GM23248 (cell line): ENCODE results near the gene FLVCR1. TPM values are rescaled to one million over a fixed set of nuclear protein-coding genes. Genes with fewer than 3 reads are reported as not detected.

Experiments used
- DNase-seq: peaks from one replicate; pipeline ENCODE4 v3.0.0-alpha.2; 2015
- H2AFZ ChIP-seq: fragments of 200-600 bp; sonication (generic); 2 replicates; pipeline ENCODE4 v1.6.1; 2016; ENCODE audit warnings: antibody characterized with exemption
- H3F3A ChIP-seq: fragments of 200-600 bp; sonication (generic); 2 replicates; pipeline ENCODE4 v1.6.1; 2016; ENCODE audit warnings: mild to moderate bottlenecking, antibody characterized with exemption, mixed run types; ENCODE audit not compliant: insufficient read depth
- H3K27ac ChIP-seq: fragments of 200-600 bp; sonication (generic); 2 replicates; pipeline ENCODE4 v1.5.1; 2016; ENCODE audit warnings: mild to moderate bottlenecking
- H3K27me3 ChIP-seq: fragments of 200-600 bp; sonication (generic); replicated peaks from 2 replicates; pipeline ENCODE4 v1.6.1; 2016; ENCODE audit warnings: mild to moderate bottlenecking; ENCODE audit not compliant: insufficient read depth
- H3K36me3 ChIP-seq: fragments of 200-600 bp; sonication (generic); 2 replicates; pipeline ENCODE4 v1.6.1; 2016; ENCODE audit warnings: low read depth, mild to moderate bottlenecking
- H3K4me1 ChIP-seq: fragments of 200-600 bp; sonication (generic); 2 replicates; pipeline ENCODE4 v1.6.1; 2016; ENCODE audit warnings: mild to moderate bottlenecking; ENCODE audit not compliant: insufficient read depth
- H3K4me2 ChIP-seq: fragments of 200-600 bp; sonication (generic); one replicate; pipeline ENCODE4 v1.6.1; 2016; ENCODE audit warnings: mild to moderate bottlenecking; ENCODE audit not compliant: unreplicated experiment
- H3K4me3 ChIP-seq: fragments of 200-600 bp; sonication (generic); 2 replicates; pipeline ENCODE4 v1.5.1; 2016; ENCODE audit warnings: mild to moderate bottlenecking
- H3K79me2 ChIP-seq: fragments of 200-600 bp; sonication (generic); 2 replicates; pipeline ENCODE4 v1.6.1; 2016; ENCODE audit warnings: mild to moderate bottlenecking; ENCODE audit not compliant: insufficient read depth
- H3K9ac ChIP-seq: fragments of 200-600 bp; sonication (generic); 2 replicates; pipeline ENCODE4 v1.6.1; 2016; ENCODE audit warnings: mild to moderate bottlenecking
- H3K9me2 ChIP-seq: fragments of 200-600 bp; sonication (generic); 2 replicates; pipeline ENCODE4 v1.6.1; 2016; ENCODE audit warnings: mixed run types, mild to moderate bottlenecking, moderate library complexity; ENCODE audit not compliant: insufficient read depth
- H3K9me3 ChIP-seq: fragments of 200-600 bp; sonication (generic); one replicate; pipeline ENCODE4 v1.6.1; 2017; ENCODE audit warnings: low read depth
- H4K20me1 ChIP-seq: fragments of 200-600 bp; sonication (generic); 2 replicates; pipeline ENCODE4 v1.6.0; 2016; ENCODE audit not compliant: insufficient read depth
- EZH2 ChIP-seq: fragments of 200-600 bp; sonication (generic); IDR thresholded peaks from 2 replicates; pipeline ENCODE4 v1.6.1; 2018; ENCODE audit warnings: antibody characterized with exemption, mild to moderate bottlenecking; ENCODE audit not compliant: insufficient read depth, poor library complexity, severe bottlenecking
- EZH2phosphoT487 ChIP-seq: fragments of 200-600 bp; sonication (generic); IDR thresholded peaks from 2 replicates; pipeline ENCODE4 v1.6.1; 2018; ENCODE audit warnings: antibody characterized with exemption, moderate library complexity, mild to moderate bottlenecking, low read depth; ENCODE audit not compliant: insufficient read depth
- WGBS, 2 experiments: methylation state at CpG; one replicate each; pipeline ENCODE4 v1.1.6; 2015 to 2017; ENCODE audit warnings: low lambda C conversion rate in 2 of 2, low coverage in 1 of 2; ENCODE audit errors: missing lambda C conversion rate in 2 of 2; 5-methylcytosine and 5-hydroxymethylcytosine counted together
- in situ Hi-C: fragments of 300-500 bp; cut with MboI; formaldehyde crosslinking; loops from 2 replicates; pipeline ENCODE4 v1.15.0; 2020
- polyA plus RNA-seq: library from polyadenylated mRNA; unstranded; fragments of >200 nt; fragmentation: Nextera tagmentation; extraction: Ambion mirVana; gene quantifications from 2 replicates; pipeline ENCODE4 v1.2.1, GENCODE V29; 2016
- total RNA-seq: library from RNA; depleted of rRNA; stranded (reverse); fragments of >200 nt; shearing (Covaris generic); gene quantifications from 2 replicates; pipeline ENCODE4 v1.2.3, GENCODE V29; 2014

FLVCR1 gene
- total and polyA plus RNA-seq, 2 experiments from 2014 or later, result 0.86 to 4.2 TPM

- no peak overlapping the region for H3K4me3 ChIP-seq
- TF ChIP-seq EZH2, result no peak
- no peak for TF ChIP-seq EZH2phosphoT487
- no peak overlapping the region for H3K9ac ChIP-seq
- H3F3A ChIP-seq, result no peaks in the 10 kb centered on the region
- H3K36me3 ChIP-seq, result no peaks in the 10 kb centered on the region
- in situ Hi-C loops, result no loop called here
- H3K79me2 ChIP-seq, result no peaks in the 10 kb centered on the region
- H3K27me3 ChIP-seq, result peaks cover 12% of the 10 kb centered on the region; the same call in 1 of the 2 replicates
- H2AFZ ChIP-seq, result no peak overlapping the region
- H4K20me1 ChIP-seq, result no peaks in the 10 kb centered on the region
- H3K4me2 ChIP-seq, result no peak overlapping the region
- no peaks in the 10 kb centered on the region for H3K9me3 ChIP-seq
- no peak overlapping the region for H3K27ac ChIP-seq
- H3K9me2 ChIP-seq, result no peaks in the 10 kb centered on the region
- no peaks in the 10 kb centered on the region for H3K4me1 ChIP-seq
- no peak for DNase-seq
- 41 to 44% methylated on average over 6 of the region's 6 CpGs for WGBS, 2 experiments
Measured at GRCh38 chr1:212942679-212943392, 84.8 kb downstream of the FLVCR1 start.

- Histone ChIP-seq H3K27ac (no peak overlapping the region), H3K9me3 (no peaks in the 10 kb centered on the region), H3K4me3 (no peak overlapping the region), H3K9me2 (no peaks in the 10 kb centered on the region), H3K79me2 (no peaks in the 10 kb centered on the region), H3K36me3 (no peaks in the 10 kb centered on the region), H3F3A (no peaks in the 10 kb centered on the region), H4K20me1 (no peaks in the 10 kb centered on the region), H3K9ac (no peak overlapping the region), H3K4me2 (no peak overlapping the region), H3K4me1 (no peaks in the 10 kb centered on the region), H2AFZ (no peak overlapping the region), H3K27me3 (peaks cover 12% of the 10 kb centered on the region; the same call in 1 of the 2 replicates)
- DNase-seq, result no peak
- TF ChIP-seq EZH2 (no peak), EZH2phosphoT487 (no peak)
- in situ Hi-C loops, result no loop called here
- WGBS, 2 experiments, result 40 to 41% methylated on average over 4 of the region's 4 CpGs
Measured at GRCh38 chr1:212943393-212943710, 85.3 kb downstream of the FLVCR1 start.

GRCh38 chr1:212944229-212944901 is 86.3 kb downstream of the FLVCR1 start:
- TF ChIP-seq EZH2 (no peak), EZH2phosphoT487 (no peak)
- 60 to 61% methylated on average over 6 of the region's 6 CpGs for WGBS, 2 experiments
- no peaks in the 10 kb centered on the region for H3K4me1 ChIP-seq
- no peak overlapping the region for H3K4me2 ChIP-seq
- H3K9me3 ChIP-seq, result no peaks in the 10 kb centered on the region
- H3K9ac ChIP-seq, result no peak overlapping the region
- H2AFZ ChIP-seq, result no peak overlapping the region
- no peak for DNase-seq
- H4K20me1 ChIP-seq, result no peaks in the 10 kb centered on the region
- no peaks in the 10 kb centered on the region for H3F3A ChIP-seq
- no peak overlapping the region for H3K27ac ChIP-seq
- no peak overlapping the region for H3K4me3 ChIP-seq
- no peaks in the 10 kb centered on the region for H3K36me3 ChIP-seq
- H3K9me2 ChIP-seq, result no peaks in the 10 kb centered on the region
- peaks cover 22% of the 10 kb centered on the region; the same call in 1 of the 2 replicates for H3K27me3 ChIP-seq
- H3K79me2 ChIP-seq, result no peaks in the 10 kb centered on the region
- in situ Hi-C loops, result no loop called here

- Histone ChIP-seq H2AFZ (no peak overlapping the region), H3K36me3 (no peaks in the 10 kb centered on the region), H3K4me1 (no peaks in the 10 kb centered on the region), H3K4me2 (no peak overlapping the region), H3K9me2 (no peaks in the 10 kb centered on the region), H3K27me3 (peaks cover 28% of the 10 kb centered on the region), H3F3A (no peaks in the 10 kb centered on the region), H3K9ac (no peak overlapping the region), H3K79me2 (no peaks in the 10 kb centered on the region), H4K20me1 (no peaks in the 10 kb centered on the region), H3K4me3 (no peak overlapping the region), H3K27ac (no peak overlapping the region), H3K9me3 (no peaks in the 10 kb centered on the region)
- TF ChIP-seq EZH2, result no peak
- TF ChIP-seq EZH2phosphoT487, result no peak
- in situ Hi-C loops, result no loop called here
- no peak for DNase-seq
- WGBS, 2 experiments, result 41 to 53% methylated on average over 2 of the region's 2 CpGs
Measured at GRCh38 chr1:212945056-212945455, 87.0 kb downstream of the FLVCR1 start.
